ENCODE results near the gene C1orf198. TPM values are rescaled to one million over a fixed set of nuclear protein-coding genes. Genes with fewer than 3 reads are reported as not detected.
"Not testable (repeated sequence)": the region's sequence is repeated elsewhere in the genome, so short reads cannot be mapped to it uniquely, and the experiment has no call there.

C1orf198 gene
- total RNA-seq, 1 donor from 2014 or later: 12.4 TPM

DNA sequence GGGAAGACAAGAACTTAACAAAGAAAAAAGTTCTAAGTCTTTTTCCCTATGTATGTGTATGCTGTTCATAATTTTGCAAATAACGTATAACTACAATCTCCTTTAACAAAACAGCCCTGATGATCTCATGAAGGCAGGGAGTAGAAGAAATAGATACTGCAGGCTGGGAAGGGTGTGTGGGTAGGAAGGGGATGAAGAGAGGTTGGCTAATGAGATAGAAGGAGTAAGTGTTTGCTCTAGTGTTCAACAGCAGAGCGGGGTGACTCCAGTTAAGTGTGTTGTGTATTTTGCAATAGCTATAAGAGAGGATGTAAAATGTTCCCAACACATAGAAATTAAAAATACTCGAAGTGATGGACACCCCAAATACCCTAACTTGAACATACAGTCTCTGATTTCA lies 20.1 kb downstream of the C1orf198 start:
- no peak for DNase-seq
- intact Hi-C loops (cut with micrococcal nuclease): no loop called here
- Mint-ChIP-seq H3K9me3 (no peaks in the 10 kb centered on the region), H3K4me1 (peaks cover 2% of the 10 kb centered on the region), H3K4me3 (no peak overlapping the region), H3K27ac (no peak overlapping the region), H3K27me3 (no peaks in the 10 kb centered on the region), H3K36me3 (ENCODE audit: low read depth) (peaks cover 3% of the 10 kb centered on the region)

DNA sequence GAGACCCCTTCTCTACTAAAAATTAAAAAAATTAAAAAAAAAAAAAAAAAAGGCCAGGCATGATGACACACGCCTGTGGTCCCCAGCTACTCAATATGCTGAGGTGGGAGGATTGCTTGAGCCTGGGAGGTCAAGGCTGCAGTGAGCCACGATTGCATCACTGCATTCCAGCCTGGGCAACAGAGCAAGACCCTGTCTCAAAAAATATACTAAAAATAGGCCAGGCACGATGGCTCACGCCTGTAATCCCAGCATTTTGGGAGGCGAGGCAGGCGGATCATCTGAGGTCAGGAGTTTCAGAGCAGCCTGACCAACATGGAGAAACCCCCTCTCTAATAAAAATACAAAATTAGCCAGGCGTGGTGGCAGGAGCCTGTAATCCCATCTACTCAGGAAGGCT lies 23.1 kb downstream of the C1orf198 start:
- H3K9me3 Mint-ChIP-seq; H3K4me3 Mint-ChIP-seq; DNase-seq; H3K4me1 Mint-ChIP-seq; H3K36me3 Mint-ChIP-seq (ENCODE audit: low read depth); H3K27ac Mint-ChIP-seq; H3K27me3 Mint-ChIP-seq; intact Hi-C loops (cut with micrococcal nuclease): not testable (repeated sequence)

DNA sequence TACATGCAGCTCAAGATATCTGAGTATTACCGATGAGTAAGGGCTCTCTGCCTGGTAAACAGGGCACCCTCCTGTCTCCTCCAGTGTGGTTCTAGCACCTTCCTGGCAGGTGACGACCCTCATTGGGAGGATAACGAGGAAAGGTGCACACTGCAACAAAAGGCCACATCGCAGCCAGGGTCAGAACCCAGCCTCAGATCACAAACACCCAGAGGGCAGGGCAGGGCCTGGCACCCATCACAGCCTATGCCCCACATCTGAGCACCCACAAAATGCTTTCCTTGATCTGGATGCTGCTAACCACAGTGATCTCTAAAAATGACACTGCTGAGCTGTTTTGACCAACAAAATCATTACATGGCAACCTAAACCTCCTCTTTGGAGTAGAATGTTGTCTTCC lies 23.8 kb downstream of the C1orf198 start:
- H3K4me3 Mint-ChIP-seq: no peak overlapping the region
- no peaks in the 10 kb centered on the region for H3K36me3 Mint-ChIP-seq (ENCODE audit: low read depth)
- H3K9me3 Mint-ChIP-seq: no peaks in the 10 kb centered on the region
- no peaks in the 10 kb centered on the region for H3K4me1 Mint-ChIP-seq
- no peaks in the 10 kb centered on the region for H3K27me3 Mint-ChIP-seq
- DNase-seq: no peak
- no peak overlapping the region for H3K27ac Mint-ChIP-seq
- intact Hi-C loops (cut with micrococcal nuclease): no loop called here

DNA sequence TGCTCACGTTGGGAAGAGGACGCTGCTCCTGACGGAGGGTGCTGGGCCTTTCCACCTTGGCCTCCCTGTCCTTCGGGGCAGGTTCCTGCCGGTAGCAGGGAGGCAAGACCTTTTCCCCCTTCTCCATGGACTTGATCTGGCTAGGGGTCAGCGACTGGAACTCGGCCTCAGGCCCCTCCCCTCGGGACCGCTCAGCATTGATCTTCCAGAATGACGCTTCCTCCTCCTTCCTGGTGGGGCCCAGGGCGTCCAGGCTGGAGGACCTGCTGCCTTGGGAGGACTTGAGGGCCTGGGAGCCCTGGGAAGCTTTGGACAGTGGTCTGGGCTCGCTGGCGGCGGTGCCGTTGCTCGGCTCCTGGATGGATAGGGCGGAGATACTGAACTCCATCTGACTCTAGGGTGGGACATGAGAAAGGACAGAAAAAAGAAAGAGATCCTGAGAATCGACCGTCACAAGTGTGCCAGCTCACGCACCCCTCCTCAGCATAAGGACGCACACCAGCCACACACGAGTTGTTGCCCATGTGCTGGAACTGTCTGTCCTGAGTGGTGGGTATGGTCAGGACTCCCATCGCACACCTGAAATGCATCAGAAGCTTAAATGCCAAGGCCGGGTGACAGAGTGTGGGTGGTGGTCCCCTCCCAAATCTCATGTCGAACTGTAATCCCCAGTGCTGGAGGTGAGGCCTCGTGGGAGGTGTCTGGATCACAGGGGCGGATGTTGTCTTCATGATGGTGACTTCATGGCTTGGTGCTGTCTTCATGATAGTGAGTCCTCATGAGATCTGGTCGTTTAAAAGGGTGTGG lies 24.6 kb downstream of the C1orf198 start:
- intact Hi-C loops (cut with micrococcal nuclease): no loop called here
- Mint-ChIP-seq H3K27ac (no peak overlapping the region), H3K36me3 (ENCODE audit: low read depth) (no peaks in the 10 kb centered on the region), H3K9me3 (no peaks in the 10 kb centered on the region), H3K4me1 (no peaks in the 10 kb centered on the region), H3K27me3 (no peaks in the 10 kb centered on the region), H3K4me3 (no peak overlapping the region)
- no peak for DNase-seq

DNA sequence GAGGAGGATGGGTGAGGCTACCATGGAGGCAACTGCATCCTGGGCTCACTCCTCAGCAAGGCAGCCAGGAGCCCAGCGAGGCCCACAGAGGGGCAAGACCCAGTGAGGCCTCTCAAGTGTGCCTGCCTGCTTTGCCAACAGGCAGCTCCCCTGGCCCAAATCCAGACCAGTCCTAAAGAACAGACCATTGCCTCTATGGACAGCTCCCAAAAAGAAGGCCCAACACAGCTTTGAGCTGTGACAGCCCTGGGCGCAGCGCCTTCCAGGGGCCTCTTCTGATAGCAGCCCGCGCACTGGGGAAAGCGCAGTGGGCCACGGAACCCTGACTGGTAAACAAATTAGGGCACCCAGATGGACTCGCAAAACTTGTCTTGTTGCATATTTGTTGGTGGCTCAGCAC lies 25.5 kb downstream of the C1orf198 start:
- H3K27ac Mint-ChIP-seq: no peak overlapping the region
- no peaks in the 10 kb centered on the region for H3K4me1 Mint-ChIP-seq

DNA sequence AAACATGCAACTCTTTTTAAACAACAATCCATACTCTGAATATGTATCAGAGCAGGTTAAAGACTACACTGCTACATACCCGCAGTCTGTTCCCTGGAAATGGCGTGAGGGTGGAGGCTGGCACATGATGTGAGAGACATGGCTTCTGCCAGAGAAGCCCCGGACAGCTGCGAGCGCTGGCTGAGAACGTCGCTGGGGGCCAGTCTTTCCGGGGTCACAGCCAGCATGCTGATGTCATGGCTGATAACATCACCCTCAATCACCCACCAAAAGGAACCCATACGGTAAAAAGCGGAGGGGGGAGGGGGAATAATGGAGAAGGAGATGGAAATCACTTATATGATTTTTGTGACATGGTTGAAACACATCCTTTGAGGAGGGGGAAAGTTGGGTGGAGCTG lies 29.1 kb downstream of the C1orf198 start:
- H3K4me3 Mint-ChIP-seq: no peak overlapping the region
- no peaks in the 10 kb centered on the region for H3K36me3 Mint-ChIP-seq (ENCODE audit: low read depth)
- intact Hi-C loops (cut with micrococcal nuclease): no loop called here
- DNase-seq: no peak
- H3K27me3 Mint-ChIP-seq: peaks cover 2% of the 10 kb centered on the region
- H3K27ac Mint-ChIP-seq: no peak overlapping the region
- no peaks in the 10 kb centered on the region for H3K4me1 Mint-ChIP-seq
- H3K9me3 Mint-ChIP-seq: no peaks in the 10 kb centered on the region

More for the DNA sequence above, 25.5 kb downstream of the C1orf198 start:
- Mint-ChIP-seq H3K9me3 (no peaks in the 10 kb centered on the region), H3K4me3 (no peak overlapping the region), H3K27me3 (no peaks in the 10 kb centered on the region), H3K36me3 (ENCODE audit: low read depth) (no peaks in the 10 kb centered on the region)
- intact Hi-C loops (cut with micrococcal nuclease): no loop called here
- DNase-seq: no peak

DNA sequence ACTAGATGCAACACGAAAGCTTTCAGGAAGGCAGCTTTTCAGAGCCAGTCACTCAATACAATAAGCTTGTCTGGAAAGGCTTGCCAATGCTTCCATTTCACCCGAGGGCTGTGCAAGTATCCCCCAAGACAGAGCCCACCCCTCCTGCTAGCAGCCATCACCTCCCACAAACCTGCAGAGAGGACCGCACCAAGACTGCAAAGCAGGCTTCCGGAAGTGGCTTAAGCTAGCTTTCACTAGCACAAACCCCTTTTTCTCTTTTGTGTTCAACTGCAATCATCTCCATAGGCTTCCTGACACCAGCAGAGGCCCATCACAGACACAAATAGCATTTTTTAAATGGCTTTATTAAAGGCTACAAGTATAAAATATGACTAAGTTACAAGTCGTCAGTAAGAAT lies 31.5 kb downstream of the C1orf198 start:
- no peak overlapping the region for H3K4me3 Mint-ChIP-seq
- DNase-seq: no peak
- intact Hi-C loops (cut with micrococcal nuclease): no loop called here
- peaks cover 6% of the 10 kb centered on the region for H3K27me3 Mint-ChIP-seq
- H3K4me1 Mint-ChIP-seq: no peaks in the 10 kb centered on the region
- H3K27ac Mint-ChIP-seq: no peak overlapping the region
- no peaks in the 10 kb centered on the region for H3K36me3 Mint-ChIP-seq (ENCODE audit: low read depth)
- H3K9me3 Mint-ChIP-seq: no peaks in the 10 kb centered on the region

DNA sequence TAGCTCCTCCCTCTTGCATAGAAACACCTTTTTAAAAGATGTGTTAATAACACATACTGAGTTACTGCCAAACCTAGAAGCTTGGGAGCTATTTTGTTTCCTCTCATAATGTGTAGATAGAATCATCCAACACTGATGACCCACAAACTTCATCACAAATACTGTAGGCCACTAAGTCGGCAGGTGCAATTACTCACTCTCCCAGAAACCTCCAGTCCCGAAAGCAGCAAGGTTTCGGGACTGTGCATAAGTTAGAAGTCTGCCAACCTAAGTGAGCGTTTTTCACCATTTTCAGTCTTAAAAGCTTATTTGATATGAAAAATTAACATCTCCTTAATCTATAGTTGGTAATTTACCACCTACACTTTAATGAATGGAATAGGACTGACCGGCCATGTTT lies 32.0 kb downstream of the C1orf198 start:
- H3K36me3 Mint-ChIP-seq (ENCODE audit: low read depth): no peaks in the 10 kb centered on the region
- no peak overlapping the region for H3K4me3 Mint-ChIP-seq
- H3K27ac Mint-ChIP-seq: no peak overlapping the region
- peaks cover 7% of the 10 kb centered on the region for H3K27me3 Mint-ChIP-seq
- no peaks in the 10 kb centered on the region for H3K9me3 Mint-ChIP-seq
- H3K4me1 Mint-ChIP-seq: no peaks in the 10 kb centered on the region
- intact Hi-C loops (cut with micrococcal nuclease): no loop called here
- no peak for DNase-seq

DNA sequence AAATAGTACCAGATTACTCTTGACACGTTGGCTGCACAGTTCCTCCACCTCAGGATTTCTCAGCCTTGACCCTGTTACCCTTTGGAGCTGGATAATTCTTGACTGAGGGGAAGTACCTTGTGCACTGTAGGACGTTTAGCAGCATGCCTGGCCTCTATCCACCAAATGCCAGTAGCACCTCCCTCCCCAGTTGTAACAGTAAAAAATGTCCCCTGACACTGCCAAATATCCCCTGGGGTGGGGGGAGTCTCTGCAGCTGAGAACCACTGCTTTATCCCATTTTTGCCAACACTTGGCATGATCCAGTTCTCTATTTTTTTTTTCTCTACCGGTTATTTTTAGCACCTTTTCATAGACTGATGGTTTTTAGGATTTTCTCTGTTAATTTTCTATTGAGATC lies 34.0 kb downstream of the C1orf198 start:
- DNase-seq: no peak
- H3K27me3 Mint-ChIP-seq: peaks cover 9% of the 10 kb centered on the region
- intact Hi-C loops (cut with micrococcal nuclease): no loop called here
- H3K9me3 Mint-ChIP-seq: no peaks in the 10 kb centered on the region
- no peaks in the 10 kb centered on the region for H3K4me1 Mint-ChIP-seq
- H3K27ac Mint-ChIP-seq: no peak overlapping the region
- H3K4me3 Mint-ChIP-seq: no peak overlapping the region
- no peaks in the 10 kb centered on the region for H3K36me3 Mint-ChIP-seq (ENCODE audit: low read depth)

DNA sequence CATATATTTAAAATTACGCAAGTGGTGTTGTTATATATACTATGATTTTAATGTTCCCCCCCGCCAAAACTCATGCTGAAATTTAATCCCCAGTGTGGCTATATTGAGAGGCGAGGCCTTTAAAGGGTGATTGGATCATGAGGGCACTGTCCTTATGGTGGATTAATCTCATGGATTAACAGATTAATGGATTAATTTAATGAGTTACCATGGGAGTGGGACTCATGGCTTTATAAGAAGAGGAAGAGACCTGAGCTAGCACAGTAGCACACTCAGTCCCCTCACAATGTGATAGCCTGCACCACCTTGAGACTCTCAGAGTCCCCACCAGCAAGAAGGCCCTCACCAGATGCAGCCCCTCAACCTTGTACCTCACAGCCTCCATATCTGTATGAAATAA lies 34.8 kb downstream of the C1orf198 start:
- no peak overlapping the region for H3K4me3 Mint-ChIP-seq
- no peak for DNase-seq
- intact Hi-C loops (cut with micrococcal nuclease): no loop called here
- H3K9me3 Mint-ChIP-seq: no peaks in the 10 kb centered on the region
- H3K36me3 Mint-ChIP-seq (ENCODE audit: low read depth): no peaks in the 10 kb centered on the region
- H3K27ac Mint-ChIP-seq: no peak overlapping the region
- H3K27me3 Mint-ChIP-seq: peaks cover 9% of the 10 kb centered on the region
- no peaks in the 10 kb centered on the region for H3K4me1 Mint-ChIP-seq

DNA sequence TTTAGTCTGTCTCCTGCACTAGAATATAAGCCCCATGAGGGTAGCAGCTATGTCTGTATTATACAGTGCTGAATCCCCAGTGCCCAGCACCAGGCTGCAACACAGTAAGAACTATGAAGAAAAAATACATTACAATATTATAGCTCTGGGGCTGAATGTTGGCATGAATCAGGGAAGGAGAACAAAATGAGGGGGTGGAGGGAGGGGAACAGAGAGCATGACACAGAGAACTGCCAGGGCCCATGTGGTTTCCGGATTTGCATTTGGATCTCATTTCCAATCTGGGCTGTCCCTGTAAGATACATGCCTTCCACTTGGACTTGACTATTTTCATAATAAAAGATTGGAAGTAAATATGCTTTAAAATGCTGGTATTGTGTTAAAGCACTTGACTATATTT lies 35.8 kb downstream of the C1orf198 start:
- DNase-seq: no peak
- H3K27me3 Mint-ChIP-seq: peaks cover 9% of the 10 kb centered on the region
- intact Hi-C loops (cut with micrococcal nuclease): no loop called here
- no peak overlapping the region for H3K4me3 Mint-ChIP-seq
- no peaks in the 10 kb centered on the region for H3K36me3 Mint-ChIP-seq (ENCODE audit: low read depth)
- H3K4me1 Mint-ChIP-seq: no peaks in the 10 kb centered on the region
- H3K9me3 Mint-ChIP-seq: no peaks in the 10 kb centered on the region
- H3K27ac Mint-ChIP-seq: no peak overlapping the region

DNA sequence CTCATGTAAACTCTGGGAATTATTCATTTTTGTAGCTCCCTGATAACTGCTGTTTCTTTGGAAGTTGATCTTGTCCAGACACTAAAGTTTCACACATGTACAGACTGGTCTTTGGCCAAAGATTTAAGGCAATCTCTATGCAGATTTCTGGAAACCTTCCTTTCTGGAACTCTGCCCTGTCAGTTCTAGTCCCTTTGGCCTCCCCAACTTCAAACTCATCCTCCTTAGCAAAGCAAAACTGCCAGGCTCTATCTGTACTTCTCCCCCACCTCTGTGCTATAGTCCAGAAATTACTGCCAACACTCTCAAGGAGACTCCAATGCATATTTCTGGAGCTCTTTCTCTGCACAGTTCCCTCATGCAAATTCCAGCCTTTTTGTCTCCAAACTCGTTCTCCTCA lies 36.5 kb downstream of the C1orf198 start:
- no peak overlapping the region for H3K4me3 Mint-ChIP-seq
- intact Hi-C loops (cut with micrococcal nuclease): no loop called here
- no peaks in the 10 kb centered on the region for H3K4me1 Mint-ChIP-seq
- H3K27ac Mint-ChIP-seq: no peak overlapping the region
- H3K36me3 Mint-ChIP-seq (ENCODE audit: low read depth): no peaks in the 10 kb centered on the region
- DNase-seq: no peak
- H3K27me3 Mint-ChIP-seq: peaks cover 9% of the 10 kb centered on the region
- no peaks in the 10 kb centered on the region for H3K9me3 Mint-ChIP-seq

DNA sequence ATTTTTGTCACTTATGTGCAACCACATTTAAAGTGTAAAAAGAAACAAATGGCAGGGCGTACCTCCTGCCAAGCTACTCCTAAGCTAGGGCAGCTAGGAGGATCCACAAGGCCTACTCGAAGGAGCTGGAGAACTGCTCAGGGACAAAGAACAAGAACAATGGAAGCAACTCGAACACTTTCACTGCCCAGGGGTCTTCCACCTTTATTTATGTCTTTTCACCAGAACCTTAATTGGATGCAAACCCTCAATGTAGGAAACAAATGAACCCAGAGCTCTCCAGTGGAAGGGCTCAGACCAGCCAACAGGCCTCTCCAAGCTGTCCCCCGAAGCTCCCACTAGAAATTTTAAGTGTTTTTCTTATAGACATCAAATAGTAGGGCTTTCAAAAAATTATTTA lies 39.9 kb downstream of the C1orf198 start:
- H3K27me3 Mint-ChIP-seq: peaks cover 9% of the 10 kb centered on the region
- no peaks in the 10 kb centered on the region for H3K36me3 Mint-ChIP-seq (ENCODE audit: low read depth)
- DNase-seq: no peak
- H3K4me1 Mint-ChIP-seq: no peaks in the 10 kb centered on the region
- no peak overlapping the region for H3K27ac Mint-ChIP-seq
- no peak overlapping the region for H3K4me3 Mint-ChIP-seq
- intact Hi-C loops (cut with micrococcal nuclease): no loop called here
- no peaks in the 10 kb centered on the region for H3K9me3 Mint-ChIP-seq

DNA sequence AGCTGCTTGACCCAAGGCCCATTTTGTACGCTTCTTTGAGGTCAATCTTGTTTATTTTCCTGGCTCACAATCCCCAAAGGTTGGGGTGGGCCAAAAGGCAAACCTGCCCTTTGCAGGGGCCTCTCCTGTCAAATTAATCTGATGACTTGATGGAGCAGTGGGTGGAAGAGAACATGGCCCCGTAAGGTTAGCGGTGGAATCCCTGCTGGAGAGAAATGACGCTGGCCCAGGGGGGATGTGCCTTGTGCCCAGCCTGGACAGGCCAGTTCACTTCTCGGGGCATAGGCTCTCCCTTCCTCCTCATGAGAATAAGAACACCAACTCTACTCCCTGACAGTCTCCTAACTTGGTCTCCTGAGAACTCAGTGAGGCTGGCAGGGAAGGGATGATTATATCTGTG lies 40.5 kb downstream of the C1orf198 start:
- Mint-ChIP-seq H3K27me3 (peaks cover 9% of the 10 kb centered on the region), H3K4me3 (no peak overlapping the region), H3K4me1 (no peaks in the 10 kb centered on the region), H3K9me3 (no peaks in the 10 kb centered on the region), H3K27ac (no peak overlapping the region), H3K36me3 (ENCODE audit: low read depth) (no peaks in the 10 kb centered on the region)
- DNase-seq: peak; percentile 33
- intact Hi-C loops (cut with micrococcal nuclease): no loop called here

DNA sequence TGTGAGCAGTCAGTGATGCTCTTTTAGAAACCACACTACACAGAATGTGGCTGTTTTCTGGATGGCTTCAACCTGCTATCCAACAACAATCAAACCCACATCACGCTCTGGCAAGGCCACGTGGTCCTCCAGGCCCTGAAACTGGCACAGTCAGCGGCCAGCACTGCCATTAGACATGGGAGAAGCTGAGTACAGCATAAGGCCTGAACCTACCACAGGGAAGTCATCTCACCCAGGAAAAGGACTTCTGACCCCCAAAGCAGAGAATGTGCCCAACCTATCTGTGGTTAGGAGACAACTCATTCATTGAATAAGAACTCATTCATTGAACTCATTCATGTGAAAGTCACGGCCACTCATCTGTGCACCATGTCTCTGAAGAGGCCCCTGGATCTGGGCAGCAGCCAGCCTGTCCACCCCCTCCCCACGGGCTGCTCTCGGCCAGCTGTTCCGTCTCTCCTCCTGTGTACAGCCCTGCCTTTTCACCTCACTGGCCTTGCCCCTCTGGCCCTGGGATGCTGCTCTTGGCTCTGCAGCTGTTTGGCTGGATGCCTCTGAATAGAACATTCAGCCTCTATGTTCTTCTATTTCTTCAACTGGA lies 41.1 kb downstream of the C1orf198 start:
- Mint-ChIP-seq H3K4me1 (no peaks in the 10 kb centered on the region), H3K27me3 (peaks cover 9% of the 10 kb centered on the region), H3K9me3 (no peaks in the 10 kb centered on the region), H3K4me3 (no peak overlapping the region), H3K27ac (no peak overlapping the region), H3K36me3 (ENCODE audit: low read depth) (no peaks in the 10 kb centered on the region)
- DNase-seq: peak; percentile 47
- intact Hi-C loops (cut with micrococcal nuclease): no loop called here

Measured in activated CD4-positive, alpha-beta T cell treated with anti-CD3 and anti-CD28 coated beads, Interleukin-2, amount 10 ng/mL, durations not matched to agents 24 days and 14 days (primary cell).